Effector memory CD4-positive, alpha-beta T cell (primary cell): ENCODE data around the gene NCKAP5.

Experiments used
- DNase-seq, 3 donors: peaks; one replicate each; pipeline ENCODE4 v3.0.0-alpha.2; 2020
- H3K27ac ChIP-seq: 2 replicates; pipeline ENCODE4 v1.7.0; 2013; ENCODE audit warnings: mild to moderate bottlenecking, low read length, moderate library complexity; ENCODE audit not compliant: insufficient read depth, poor library complexity, severe bottlenecking
- H3K27me3 ChIP-seq: replicated peaks from 2 replicates; pipeline ENCODE4 v1.7.0; 2013; ENCODE audit warnings: mild to moderate bottlenecking, low read length; ENCODE audit not compliant: insufficient read depth, control insufficient read depth, poor library complexity, severe bottlenecking
- H3K36me3 ChIP-seq: 2 replicates; pipeline ENCODE4 v1.7.0; 2013; ENCODE audit warnings: mild to moderate bottlenecking, low read length, moderate library complexity; ENCODE audit not compliant: control insufficient read depth, insufficient read depth
- H3K4me1 ChIP-seq: 2 replicates; pipeline ENCODE4 v1.7.0; 2013; ENCODE audit warnings: low read length, mild to moderate bottlenecking; ENCODE audit not compliant: control insufficient read depth, insufficient read depth, poor library complexity, severe bottlenecking
- H3K4me3 ChIP-seq: 2 replicates; pipeline ENCODE4 v1.7.0; 2013; ENCODE audit warnings: low read length, low read depth, mild to moderate bottlenecking; ENCODE audit not compliant: insufficient read depth, poor library complexity, severe bottlenecking
- H3K9me3 ChIP-seq: 2 replicates; pipeline ENCODE4 v1.7.0; 2013; ENCODE audit warnings: mild to moderate bottlenecking, low read length, moderate library complexity; ENCODE audit not compliant: control insufficient read depth

NCKAP5 gene

DNA sequence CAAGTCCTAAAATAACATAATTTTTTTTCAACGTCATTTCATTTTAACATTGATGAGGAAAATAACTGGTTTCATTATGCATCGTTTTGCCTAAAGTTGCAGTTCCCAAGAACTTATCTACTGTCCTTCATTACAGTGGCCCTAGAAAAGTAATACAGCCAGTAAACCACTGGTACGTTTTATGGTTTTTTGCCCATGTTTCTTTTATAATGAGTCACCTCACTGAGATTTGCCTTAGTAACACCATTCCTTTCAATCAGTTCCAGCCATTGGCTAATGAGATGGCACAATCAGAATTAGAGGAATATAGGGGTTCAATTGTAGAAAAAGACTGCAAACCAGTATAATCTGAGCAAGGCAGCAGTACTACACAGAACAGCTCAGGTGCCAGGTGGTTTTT lies 475.7 kb downstream of the NCKAP5 start:
- no peak for DNase-seq
- H3K27me3 ChIP-seq: no peaks in the 10 kb centered on the region
- no peaks in the 10 kb centered on the region for H3K4me1 ChIP-seq
- no peak overlapping the region for H3K4me3 ChIP-seq
- H3K36me3 ChIP-seq: no peaks in the 10 kb centered on the region
- H3K9me3 ChIP-seq: no peaks in the 10 kb centered on the region
- no peak overlapping the region for H3K27ac ChIP-seq

DNA sequence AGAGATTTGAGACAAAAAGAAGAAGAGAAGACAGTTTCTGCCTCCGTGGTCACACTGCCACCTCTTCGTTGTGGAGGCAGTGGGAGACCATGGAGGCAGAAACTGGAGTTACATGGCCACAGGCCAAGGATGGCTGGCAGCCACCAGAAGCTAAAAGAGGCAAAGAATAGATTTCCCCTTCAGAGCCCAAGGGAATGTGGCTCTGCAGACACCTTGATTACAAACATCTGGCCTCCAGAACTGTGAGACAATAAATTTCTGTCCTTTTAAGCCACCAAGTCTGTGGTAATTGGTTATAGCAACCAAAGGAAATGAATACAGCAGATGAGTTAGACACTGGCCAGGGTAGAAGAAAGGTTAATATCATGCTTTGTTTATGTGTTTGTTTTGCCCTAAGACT lies 477.9 kb downstream of the NCKAP5 start:
- no peaks in the 10 kb centered on the region for H3K4me1 ChIP-seq
- no peaks in the 10 kb centered on the region for H3K36me3 ChIP-seq
- H3K27ac ChIP-seq: no peak overlapping the region
- H3K4me3 ChIP-seq: no peak overlapping the region
- no peaks in the 10 kb centered on the region for H3K27me3 ChIP-seq
- no peak for DNase-seq
- no peaks in the 10 kb centered on the region for H3K9me3 ChIP-seq

DNA sequence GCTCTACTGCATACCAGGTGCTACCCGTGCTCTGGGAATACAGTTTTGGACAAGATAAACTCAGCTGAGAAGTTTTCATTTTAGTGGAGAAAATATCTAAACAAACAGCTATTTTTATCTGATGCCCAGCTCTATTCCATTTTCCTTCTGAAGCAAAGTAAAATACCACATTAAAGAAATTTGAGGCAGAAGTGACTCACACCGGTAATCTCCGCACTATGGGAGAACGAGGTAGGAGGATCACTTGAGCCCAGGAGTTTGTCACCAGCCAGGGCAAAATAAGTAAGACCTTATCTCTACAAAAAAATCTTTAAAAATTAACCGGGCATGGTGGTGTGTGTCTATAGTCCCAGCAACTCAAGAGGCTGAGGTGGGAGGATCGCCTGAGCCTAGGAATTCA lies 482.1 kb downstream of the NCKAP5 start:
- H3K4me1 ChIP-seq: no peaks in the 10 kb centered on the region
- no peaks in the 10 kb centered on the region for H3K27me3 ChIP-seq
- H3K4me3 ChIP-seq: no peak overlapping the region

DNA sequence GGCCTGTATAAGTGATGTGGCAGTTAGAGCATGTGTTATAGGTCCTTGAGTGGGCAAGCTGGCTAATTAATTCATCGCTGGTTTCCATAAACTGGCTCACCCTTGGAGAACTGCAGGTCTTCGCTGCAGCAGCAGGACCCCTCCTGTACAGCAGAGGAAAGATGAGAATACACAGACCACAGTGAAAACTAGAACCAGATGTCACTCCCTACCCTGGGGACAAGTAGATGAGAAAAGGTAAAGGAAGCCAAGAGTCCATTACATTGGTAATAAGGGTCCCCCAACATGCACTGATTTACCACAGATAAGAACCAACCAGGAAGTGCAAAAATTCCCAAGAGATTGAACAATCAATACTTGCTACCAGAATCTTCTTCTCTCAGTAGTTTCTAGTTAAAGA lies 482.6 kb downstream of the NCKAP5 start:
- H3K36me3 ChIP-seq: no peaks in the 10 kb centered on the region
- no peaks in the 10 kb centered on the region for H3K4me1 ChIP-seq
- no peaks in the 10 kb centered on the region for H3K9me3 ChIP-seq
- no peaks in the 10 kb centered on the region for H3K27me3 ChIP-seq
- no peak overlapping the region for H3K27ac ChIP-seq
- DNase-seq: no peak
- no peak overlapping the region for H3K4me3 ChIP-seq

More for the DNA sequence above, 482.1 kb downstream of the NCKAP5 start:
- no peak overlapping the region for H3K27ac ChIP-seq
- no peaks in the 10 kb centered on the region for H3K36me3 ChIP-seq
- DNase-seq: no peak
- H3K9me3 ChIP-seq: no peaks in the 10 kb centered on the region

DNA sequence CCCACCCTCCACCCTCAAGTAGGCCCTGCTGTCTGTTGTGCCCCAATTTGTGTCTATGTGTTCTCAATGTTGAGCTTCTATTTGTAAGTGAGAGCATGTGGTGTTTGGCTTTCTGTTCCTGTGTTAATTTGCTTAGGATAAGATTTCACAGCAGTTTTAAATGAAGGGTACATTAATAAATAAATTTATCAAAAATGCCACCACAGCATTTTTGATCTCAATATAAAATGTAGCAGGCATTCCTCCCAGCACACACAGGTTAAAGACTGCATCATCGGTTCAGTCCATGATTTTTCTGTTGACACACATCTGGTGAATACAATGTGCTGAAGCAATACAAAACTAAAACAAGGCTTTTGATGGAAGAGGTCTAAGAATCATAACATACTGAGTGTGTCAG lies 486.2 kb downstream of the NCKAP5 start:
- no peaks in the 10 kb centered on the region for H3K36me3 ChIP-seq
- no peak overlapping the region for H3K4me3 ChIP-seq
- no peaks in the 10 kb centered on the region for H3K4me1 ChIP-seq
- no peaks in the 10 kb centered on the region for H3K9me3 ChIP-seq
- no peak overlapping the region for H3K27ac ChIP-seq
- no peak for DNase-seq
- H3K27me3 ChIP-seq: no peaks in the 10 kb centered on the region

DNA sequence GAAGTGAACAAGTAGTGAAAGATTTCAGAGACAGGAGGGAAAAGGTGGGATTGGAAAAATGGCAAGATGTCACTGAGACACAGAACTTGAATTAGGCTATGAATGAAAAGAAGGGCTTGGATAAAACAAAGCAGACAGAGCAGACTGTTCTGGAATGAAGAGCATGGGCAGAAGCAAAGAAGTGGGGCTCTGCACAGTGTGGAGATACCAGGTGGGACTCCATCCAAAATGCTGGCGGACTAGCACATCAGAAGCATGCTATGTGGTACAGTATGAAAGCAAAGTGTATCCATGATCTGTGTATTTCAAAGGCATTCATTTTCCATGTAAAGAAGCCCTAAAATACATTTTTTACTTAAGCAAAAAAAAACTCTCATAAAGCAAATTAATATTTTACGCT lies 487.4 kb downstream of the NCKAP5 start:
- no peak for DNase-seq
- Histone ChIP-seq H3K4me1 (no peaks in the 10 kb centered on the region), H3K9me3 (no peaks in the 10 kb centered on the region), H3K36me3 (no peaks in the 10 kb centered on the region), H3K27ac (no peak overlapping the region), H3K4me3 (no peak overlapping the region), H3K27me3 (no peaks in the 10 kb centered on the region)

DNA sequence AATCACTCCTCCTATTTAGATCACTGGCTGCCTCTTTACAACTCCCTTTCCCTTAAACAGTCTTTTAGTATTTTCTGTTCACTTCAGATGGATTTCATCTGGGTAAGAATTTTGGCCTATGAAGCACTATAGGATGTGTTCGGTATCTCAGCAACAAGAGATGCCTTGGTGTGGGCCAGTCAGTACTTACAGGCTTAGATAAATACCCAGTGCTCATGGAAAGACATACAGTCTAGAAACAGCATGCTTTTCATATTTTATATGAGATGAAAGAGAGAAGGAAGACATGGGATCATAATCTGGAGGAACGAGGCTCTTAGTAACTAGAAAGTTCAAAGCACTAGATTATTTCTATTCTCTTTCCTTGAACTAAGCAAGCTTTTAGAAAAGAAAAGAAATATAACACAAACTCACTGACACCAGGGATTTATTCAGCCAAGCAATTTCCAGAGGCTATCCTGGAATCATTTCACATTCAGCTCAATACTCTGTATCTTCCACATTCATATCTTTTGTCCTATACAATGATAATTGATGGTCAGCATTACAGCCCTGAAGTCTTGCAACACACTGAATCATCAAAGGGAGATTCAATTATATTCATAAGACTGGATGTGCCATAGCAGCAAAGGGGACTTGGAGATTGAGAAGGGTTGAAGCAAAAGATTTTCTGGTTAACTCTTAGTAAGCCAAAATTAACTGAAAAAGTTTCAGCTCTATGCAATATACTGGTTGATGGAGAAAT lies 489.4 kb downstream of the NCKAP5 start:
- no peaks in the 10 kb centered on the region for H3K4me1 ChIP-seq
- H3K4me3 ChIP-seq: no peak overlapping the region
- H3K27me3 ChIP-seq: no peaks in the 10 kb centered on the region
- H3K9me3 ChIP-seq: no peaks in the 10 kb centered on the region
- no peak overlapping the region for H3K27ac ChIP-seq
- H3K36me3 ChIP-seq: no peaks in the 10 kb centered on the region
- no peak for DNase-seq

DNA sequence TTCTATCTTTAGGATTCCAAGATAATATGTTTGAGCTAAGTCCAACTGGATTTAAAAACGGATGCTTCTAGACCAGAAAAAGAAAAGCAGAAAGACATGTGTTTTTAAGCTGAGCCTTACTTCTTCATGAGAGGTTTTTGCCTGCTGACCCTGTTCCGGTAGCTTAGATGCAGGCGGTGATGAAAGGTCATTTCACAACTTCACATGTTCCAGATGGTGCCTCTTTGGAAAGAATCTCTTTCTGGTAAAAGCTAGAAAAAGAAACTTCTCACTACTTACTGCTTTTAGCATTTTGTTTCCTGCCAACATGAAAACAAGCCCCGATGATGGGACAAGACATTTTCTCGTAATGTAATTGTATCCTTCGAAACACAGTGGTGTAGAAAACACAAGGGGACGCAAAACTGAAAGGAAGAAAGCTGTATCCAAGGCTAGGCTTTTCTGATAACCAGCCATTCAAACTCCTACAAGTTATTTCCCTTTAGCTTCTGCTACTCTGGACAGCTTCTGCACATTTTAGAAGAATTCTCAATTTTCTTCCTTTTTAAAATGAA lies 490.9 kb downstream of the NCKAP5 start:
- Histone ChIP-seq H3K4me1 (no peaks in the 10 kb centered on the region), H3K27me3 (no peaks in the 10 kb centered on the region), H3K9me3 (peaks cover under 1% of the 10 kb centered on the region), H3K4me3 (no peak overlapping the region), H3K27ac (no peak overlapping the region), H3K36me3 (no peaks in the 10 kb centered on the region)
- no peak for DNase-seq

DNA sequence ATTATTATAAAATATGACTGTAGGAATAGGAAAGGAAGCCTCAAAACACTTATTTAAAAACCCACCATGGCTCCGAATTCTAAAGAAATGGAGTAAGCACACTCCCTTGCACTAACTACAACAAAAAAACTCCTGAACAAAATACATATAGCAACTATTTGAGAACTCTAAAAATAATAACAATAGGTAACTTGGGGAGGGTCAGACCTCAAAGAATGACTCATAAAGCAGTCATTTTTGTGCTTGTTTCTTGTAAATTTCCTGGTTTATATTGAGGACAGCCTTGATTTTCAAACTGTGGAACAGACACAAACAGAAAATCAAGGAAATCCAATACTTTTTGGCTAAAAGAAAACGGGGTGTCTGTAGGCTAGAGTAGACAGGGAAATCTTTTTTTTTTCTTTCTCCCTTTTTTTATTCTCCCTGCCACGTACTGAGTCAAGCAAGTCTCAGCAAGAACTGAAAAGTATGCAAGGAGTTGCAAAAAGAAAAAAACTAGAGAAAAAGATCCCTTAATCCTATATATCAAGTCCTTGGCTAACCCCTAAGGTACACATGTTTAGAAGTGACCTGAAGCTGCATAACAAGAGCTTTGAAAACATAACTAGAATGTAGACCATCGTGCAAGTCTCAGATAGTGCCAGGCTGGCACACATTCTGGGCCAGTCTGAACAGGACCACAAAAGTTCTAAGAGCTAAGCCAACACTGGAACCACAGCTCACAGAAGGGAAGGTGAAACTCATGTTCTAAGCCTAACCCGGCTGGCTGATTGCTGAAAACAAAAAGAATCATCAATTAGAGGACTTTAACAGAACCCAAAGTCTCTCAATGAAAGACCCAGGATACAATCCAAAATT lies 495.2 kb downstream of the NCKAP5 start:
- DNase-seq: no peak
- Histone ChIP-seq H3K9me3 (peaks cover 3% of the 10 kb centered on the region), H3K4me3 (no peak overlapping the region), H3K4me1 (no peaks in the 10 kb centered on the region), H3K27ac (no peak overlapping the region), H3K36me3 (no peaks in the 10 kb centered on the region), H3K27me3 (no peaks in the 10 kb centered on the region)

DNA sequence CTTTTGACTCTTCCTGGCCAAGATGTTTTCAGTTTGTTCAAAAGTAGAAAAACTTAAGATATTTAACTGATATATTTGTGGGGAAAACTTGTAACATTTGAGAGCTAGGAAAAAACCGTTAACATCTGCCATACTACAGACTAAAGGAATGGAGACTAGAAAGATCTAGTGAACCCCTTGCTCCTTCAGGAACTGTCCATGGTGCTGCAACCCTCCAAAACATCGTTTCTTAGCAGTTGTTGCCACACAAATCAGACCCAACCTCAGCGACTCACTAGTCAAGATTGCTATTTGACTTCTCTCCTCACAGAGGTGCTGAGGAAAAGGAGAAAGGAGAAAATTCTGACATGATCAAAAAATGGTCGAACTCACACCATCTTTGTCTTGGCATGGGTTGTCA lies 504.5 kb downstream of the NCKAP5 start:
- Histone ChIP-seq H3K4me3 (no peak overlapping the region), H3K4me1 (no peaks in the 10 kb centered on the region), H3K27me3 (no peaks in the 10 kb centered on the region), H3K9me3 (no peaks in the 10 kb centered on the region), H3K27ac (no peak overlapping the region), H3K36me3 (no peaks in the 10 kb centered on the region)
- DNase-seq: no peak
